GM18502 (cell line): Measurements from ENCODE around the gene RAET1G.
"Not testable (repeated sequence)": the region's sequence is repeated elsewhere in the genome, so short reads cannot be mapped to it uniquely, and the experiment has no call there.

Experiments
- ATAC-seq: cut with Tn5 transposase; IDR thresholded peaks from one replicate; pipeline ENCODE4 v1.9.1; 2021; ENCODE audit warnings: mild to moderate bottlenecking; ENCODE audit not compliant: unreplicated experiment, poor library complexity

The RAET1G gene

DNA sequence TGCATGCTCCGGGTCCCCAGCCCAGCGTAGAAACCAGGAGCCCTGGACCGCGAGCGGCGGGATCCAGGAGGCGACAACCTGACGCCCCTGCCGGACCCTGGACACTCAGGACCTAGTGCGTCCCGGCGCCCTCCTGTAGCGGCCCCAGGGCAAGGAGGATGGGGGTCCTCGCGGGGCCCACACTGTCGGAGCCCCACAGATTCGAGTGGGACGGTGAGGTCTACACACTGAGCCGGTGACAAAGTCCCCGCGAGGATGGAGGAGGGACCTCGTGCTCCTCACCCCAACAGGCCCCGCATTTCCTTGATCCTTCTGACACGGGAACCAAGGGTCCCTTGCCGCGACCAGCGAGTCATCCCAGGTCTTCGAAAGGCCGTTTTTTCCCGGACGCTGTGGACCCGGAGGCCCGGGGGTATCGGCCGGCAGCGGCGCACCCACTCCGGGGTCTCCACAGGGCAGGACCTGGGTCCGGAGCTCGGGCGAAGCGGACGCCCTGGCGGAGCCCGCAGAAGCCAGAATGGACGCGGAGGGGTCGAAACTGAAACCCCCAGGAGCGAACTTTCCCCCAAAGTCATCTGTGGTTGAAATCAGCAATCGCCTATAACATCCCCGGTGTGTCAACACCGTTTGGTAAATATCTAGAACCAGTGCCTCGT lies 31.5 kb upstream of the RAET1G start:
- ATAC-seq, result not testable (repeated sequence)

DNA sequence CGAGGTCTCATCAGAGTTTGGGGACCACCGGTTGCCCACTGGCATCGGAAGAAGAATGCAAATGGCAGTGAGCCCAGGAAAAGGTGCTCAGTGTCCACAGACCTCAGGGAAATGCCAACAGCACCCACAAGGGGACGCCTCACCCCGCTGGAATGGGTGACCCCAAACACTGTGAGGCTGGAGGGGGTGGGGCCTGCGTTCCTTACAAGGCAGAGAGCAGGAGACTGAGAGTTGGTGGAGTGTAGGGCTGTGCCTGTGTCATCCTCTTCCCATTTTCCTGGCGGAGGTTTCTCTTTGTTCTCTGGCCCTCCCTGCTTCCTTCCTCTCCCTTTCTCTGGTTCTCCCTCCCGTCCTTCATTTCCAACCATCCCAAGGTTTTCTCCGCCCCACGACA lies 31.0 kb upstream of the RAET1G start:
- ATAC-seq, result not testable (repeated sequence)

DNA sequence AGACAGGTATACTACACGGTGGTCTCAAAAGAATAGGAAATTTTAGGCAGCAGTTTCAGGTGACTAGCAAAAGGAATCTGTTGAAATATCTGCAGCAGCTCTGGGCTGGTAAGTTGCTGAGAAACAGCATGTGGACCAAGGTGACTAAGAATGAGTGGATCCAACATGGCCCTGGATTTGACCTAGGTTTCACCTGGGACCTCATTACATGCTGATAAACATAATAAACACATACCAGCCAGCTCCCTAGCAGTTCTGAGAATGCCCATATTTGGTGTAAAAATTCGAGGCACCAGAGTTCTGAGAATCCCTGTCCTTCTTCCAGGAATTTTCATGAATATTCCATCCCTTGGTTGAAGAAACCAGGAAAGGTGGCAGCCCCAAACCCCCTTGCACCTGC lies 30.5 kb upstream of the RAET1G start:
- ATAC-seq, result not testable (repeated sequence)

DNA sequence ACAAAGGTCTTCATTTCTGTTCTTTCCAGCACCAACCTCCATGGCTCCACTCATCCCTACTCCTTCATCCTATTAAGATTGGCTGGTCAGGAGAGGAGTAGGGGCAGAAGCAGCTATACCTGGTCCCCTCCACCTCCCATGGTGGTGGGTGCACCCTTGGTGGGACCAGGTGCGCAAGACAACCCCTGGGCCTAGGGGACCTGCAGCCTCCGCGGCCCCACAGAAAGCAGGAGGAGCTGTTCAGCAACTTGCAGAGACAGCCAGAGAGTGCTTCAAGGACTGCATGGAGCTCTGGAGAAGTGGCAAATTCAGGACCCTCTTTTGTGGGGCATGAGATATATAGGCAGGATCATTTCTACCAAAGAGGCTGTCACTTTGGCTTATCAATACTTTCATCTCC lies 28.7 kb upstream of the RAET1G start:
- no peak for ATAC-seq

DNA sequence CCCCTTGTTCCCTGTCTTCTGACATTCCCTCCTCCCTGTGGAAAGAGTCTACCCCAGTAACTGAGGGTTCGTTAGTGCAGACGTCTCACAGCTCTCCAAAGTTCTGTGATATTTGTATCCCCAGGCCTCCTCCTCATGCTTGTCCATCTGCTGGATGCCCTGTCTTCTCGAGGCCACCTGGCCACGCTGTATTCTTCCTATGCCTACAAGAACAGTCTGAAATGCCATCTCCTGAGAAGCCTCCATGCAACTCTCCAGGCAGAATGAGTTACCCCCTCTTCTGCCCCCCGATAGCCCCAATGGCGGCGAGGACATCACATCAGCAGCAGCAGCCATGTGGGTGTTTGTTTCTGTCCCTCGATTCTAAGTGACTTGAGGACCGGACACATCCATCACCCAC lies 28.2 kb upstream of the RAET1G start:
- no peak for ATAC-seq

DNA sequence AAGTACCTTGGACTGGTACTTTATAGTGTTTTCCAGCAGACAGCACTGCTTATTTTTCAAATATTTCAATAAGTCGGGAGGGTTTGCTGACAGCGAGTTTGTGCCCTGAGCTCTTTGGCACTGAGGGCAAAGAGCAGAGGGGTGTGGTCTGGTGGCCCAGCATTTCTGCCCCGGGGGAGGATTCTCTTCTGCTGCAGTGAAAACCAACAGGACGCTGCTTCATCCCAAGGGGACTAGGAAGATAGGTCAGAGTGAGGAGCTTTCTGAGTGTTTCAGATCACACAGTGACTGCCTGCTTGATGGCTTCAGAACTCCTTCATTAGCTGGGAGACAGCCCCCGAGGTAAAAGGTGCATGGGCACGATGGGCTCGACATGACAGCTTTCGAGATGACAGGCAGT lies 27.5 kb upstream of the RAET1G start:
- no peak for ATAC-seq

DNA sequence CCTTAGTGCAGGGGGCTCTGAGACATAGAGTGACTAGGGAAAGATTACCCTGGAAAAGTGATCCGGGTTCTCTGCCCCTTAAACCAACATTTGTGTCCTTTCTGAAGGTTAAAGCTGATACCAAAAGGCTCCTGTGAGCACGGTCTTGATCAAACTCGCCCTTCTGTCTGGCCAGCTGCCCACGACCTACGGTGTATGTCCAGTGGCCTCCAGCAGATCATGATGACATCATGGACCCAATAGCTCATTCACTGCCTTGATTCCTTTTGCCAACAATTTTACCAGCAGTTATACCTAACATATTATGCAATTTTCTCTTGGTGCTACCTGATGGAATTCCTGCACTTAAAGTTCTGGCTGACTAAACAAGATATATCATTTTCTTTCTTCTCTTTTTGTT lies 25.7 kb upstream of the RAET1G start:
- no peak for ATAC-seq

DNA sequence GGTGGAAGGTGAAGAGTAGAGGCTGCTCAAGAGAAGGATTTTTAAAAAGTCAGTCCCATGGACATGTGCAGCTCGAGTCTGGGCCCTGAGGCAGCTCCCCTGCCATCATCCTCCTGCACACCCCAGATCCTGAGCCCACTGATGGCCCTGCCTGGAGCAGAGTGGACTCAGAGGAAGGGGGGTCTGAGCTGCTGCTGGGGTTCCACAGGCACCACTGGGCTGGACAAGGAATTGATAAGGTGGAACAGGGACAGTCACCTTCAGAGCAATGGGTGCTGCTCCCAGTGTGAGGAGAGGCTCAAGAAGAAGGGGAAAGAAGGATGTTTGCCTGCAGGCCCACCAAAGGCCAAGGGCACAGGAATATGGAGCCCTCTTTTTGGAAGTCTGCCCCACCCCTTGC lies 25.1 kb upstream of the RAET1G start:
- no peak for ATAC-seq

DNA sequence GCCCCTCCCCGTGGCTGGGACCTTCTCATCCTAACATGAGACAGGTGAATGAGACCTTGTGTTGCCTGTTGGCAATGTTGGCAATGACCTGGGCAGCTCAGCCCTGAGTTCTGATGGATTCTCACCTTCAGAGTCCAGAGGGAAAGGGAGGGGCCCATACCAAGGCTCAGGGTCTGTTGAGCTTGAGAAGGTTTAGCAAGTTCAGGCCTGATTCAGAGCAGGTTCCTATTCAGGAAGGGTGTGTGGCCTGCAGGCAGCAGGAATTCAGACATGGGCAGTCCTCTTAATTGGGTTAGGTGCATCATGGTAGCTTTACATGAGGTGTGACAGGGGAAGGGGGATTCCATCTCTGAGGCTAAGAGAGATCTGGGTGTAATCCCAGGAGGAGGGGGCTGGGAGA lies 24.6 kb upstream of the RAET1G start:
- not testable (repeated sequence) for ATAC-seq

DNA sequence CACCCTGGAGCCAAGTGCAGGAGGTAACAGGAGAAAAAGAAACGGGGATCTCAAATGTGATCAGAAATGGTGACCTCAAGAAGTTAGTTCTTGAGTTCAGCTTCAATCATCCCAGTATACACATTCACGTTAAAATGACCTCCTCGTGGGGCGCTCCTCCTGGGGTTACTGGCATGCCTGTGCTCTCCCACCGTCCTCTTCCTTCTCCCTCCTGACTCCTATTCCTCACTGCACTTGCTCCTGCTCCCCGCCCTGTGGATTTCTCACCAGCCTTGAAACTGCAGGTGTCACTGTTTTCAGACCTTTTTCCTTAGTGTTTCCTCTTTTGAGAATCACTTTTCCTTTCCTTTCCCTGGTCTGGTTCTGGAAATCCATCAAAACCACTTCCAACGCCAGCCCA lies 23.7 kb upstream of the RAET1G start:
- not testable (repeated sequence) for ATAC-seq

DNA sequence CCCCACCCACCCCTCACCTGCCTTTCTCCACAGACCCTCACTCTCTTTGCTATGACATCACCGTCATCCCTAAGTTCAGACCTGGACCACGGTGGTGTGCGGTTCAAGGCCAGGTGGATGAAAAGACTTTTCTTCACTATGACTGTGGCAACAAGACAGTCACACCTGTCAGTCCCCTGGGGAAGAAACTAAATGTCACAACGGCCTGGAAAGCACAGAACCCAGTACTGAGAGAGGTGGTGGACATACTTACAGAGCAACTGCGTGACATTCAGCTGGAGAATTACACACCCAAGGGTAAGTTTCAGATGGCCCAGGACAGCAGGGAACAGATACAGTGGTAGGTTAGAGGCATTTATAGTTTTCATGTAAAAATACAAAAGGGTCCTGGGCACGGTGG lies 22.4 kb upstream of the RAET1G start:
- ATAC-seq, result not testable (repeated sequence)

DNA sequence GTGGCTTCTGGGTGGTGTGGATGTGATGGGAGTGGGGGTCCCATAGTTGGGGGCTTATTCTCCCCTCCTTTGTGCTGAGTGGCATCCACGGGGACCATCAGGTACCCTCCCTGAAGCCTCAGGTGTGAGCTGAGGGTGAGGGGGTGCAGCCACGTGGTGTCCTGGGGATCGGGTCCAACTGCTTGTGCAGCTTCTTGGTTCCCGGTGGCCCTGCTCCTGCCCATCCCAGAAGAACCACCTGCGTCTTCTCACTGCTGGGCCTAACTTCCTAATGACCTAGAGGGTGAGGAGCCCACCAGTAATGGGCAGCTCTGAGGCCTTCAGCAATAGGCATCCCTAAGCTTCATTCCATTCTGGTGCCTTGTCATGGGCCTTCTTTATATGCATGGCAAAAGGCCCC lies 20.4 kb upstream of the RAET1G start:
- ATAC-seq, result not testable (repeated sequence)

DNA sequence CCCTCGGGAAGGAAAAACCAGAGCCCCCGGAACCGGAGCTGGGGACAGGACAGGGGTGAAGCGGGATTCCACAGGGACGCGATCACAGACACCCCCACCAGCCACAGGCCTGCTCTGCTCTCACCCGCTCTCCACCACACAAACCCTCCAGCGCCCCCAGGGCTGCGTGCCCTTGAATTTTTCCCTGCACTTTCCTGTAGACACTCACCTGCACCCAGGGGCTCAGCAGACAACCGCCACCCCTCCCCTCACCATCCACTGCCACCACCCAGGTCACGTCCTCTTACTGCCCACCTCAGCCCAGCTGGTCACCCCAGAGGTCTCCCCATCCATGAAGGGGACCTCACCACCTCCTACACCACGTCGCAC lies 19.5 kb upstream of the RAET1G start:
- ATAC-seq, result no peak

DNA sequence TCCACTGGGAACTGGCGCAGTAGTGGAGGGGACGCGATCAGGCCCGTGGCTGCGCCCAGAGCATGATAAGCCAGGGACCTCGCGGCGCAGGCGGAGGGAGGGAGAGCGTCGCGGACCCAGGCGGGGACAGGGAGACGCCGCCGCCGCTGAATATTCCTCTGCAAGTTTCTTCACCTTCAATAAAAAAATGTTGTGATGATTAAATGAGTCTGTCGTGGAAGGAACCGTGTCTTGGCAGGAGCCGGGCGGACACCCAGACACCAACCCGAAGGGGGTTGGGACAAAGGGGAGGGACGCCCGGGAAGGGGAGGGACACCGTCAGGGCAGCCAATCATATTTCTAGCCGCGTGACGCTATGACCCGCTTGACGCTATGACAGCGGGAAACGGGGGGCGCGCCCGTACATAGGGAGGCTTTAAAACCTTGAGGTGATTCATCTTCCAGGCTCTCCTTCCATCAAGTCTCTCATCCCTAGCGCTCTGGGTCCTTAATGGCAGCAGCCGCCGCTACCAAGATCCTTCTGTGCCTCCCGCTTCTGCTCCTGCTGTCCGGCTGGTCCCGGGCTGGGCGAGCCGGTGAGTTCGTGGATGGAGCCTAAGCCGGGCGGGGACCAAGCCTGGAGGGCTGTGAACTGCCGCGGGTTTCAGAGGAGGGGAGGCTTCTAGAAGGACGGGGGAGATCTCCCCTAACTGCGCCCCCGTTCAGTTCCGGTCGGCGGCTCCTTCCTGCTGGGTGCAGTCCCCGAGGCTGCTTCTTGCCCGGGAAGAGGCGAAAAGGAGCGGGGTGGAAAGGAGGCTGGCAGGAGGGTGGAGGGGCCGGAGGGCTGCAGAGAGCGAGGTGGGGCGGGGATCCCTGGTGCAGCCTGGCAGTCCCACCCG lies 18.9 kb upstream of the RAET1G start, which contains the start of gene ULBP2:
Gene ULBP2, plus strand, starts transcription at position 432 of the 878 bp plus-strand sequence. Its CDS starts 59 bp downstream, at position 491.
- ATAC-seq, result peak; percentile 47

DNA sequence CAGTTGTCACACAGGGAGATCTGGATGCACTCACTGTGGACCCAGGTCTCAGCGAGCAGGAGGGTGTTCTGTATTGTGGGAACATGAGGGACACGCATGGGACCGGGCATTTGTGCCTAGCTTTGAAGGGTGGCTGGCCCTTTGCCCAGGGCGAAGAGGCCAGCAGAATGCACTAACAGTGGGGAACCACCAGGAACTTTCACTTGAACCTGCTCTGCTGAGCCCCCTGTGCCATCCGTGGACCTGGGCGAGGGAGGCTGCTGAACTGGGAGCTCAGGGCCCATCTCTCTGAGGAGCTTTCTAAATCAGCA lies 17.7 kb upstream of the RAET1G start:
- ATAC-seq, result no peak

DNA sequence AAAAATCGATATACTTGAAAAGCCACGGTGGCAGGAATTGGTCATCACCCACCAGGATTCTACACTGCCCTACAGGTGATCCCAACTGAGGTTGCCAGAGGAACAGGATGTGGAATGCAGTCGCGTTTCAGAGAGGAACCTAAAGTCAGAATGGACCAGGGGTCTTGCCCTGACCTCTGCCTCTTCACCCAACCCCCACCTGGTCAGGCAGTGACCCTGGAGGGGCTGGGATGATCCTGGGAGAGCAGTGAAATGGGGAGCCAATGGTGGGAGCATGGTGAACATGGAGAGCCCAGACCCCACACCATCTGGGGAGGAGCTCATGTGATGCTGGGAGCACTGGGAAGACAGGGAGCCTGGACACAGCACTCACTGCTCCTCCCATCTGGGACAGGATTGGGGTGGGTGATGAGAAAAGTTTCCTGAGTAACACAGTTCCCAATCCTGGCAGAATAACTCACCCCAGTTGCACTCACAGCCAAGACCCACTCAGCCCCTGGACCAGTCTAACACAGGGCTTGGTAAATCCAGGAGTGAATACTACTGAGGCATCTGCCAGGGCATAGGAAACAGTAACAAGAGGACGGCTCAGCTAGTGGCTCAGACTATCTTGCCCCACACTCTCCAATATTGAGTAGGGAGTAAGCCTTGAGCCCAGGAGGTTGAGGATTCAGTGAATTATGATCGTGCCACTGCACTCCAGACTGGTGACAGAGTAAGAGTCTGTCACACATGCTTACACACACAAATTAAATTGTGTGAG lies 17.2 kb upstream of the RAET1G start:
- no peak for ATAC-seq

DNA sequence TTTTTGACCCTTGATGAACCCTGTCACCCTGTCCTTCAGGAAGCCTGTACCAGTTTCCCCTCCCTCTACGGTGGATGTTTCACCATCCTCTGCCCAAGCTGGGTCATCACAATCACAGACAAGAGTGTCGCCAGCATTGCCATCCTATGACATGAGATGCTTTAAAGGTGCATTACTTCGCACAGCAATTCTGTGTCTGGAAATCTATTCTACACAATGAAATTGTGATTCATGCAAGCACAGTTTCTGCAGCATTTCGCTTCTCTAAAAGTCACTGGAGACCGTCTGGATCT lies 16.4 kb upstream of the RAET1G start:
- no peak for ATAC-seq

DNA sequence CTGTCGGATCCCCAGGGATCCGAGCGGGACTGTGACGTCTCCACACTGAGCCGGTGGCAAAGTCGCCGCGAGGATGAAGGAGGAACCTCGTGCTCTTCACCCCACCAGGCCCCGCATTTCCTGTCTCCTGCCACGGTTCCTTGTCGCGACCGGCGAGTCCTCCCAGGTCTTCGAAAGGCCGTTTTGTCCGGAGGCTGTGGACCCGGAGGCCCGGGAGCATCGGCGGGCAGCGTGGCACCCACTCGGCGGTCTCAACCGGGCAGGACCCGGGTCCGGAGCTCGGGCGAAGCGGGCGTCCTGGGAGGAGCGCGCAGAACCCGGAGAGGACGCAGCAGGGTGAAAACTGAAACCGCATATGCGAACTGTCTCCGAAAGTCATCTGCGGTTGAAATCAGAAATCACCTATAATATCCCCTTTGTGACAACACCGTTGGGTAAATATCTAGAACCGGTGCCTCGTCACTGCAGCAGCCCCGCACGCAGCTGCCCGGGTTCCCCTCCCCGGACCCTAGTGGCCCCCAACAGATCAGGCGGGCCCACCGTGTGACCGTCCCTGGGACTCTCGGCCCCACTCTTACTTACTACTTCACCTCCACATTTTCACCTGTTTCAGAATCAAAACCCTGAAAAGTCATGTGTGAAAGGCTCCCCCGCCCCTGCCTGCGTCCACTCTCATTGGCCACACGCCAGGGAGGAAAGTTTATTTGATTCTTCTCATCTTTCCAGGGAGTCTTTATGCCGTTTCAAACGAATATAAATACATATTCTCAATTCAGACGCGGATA lies 15.8 kb upstream of the RAET1G start:
- ATAC-seq, result peak; percentile 86

DNA sequence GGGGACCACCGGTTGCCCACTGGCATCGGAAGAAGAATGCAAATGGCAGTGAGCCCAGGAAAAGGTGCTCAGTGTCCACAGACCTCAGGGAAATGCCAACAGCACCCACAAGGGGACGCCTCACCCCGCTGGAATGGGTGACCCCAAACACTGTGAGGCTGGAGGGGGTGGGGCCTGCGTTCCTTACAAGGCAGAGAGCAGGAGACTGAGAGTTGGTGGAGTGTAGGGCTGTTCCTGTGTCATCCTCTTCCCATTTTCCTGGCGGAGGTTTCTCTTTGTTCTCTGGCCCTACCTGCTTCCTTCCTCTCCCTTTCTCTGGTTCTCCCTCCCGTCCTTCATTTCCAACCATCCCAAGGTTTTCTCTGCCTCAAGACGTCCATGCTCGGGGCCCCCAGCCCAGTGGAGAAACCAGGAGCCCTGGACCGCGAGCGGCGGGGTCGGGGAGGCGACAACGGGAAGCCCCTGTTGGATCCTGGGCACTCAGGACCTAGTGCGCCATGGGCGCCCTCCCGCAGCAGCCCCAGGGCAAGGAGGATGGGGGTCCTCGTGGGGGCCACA lies 15.2 kb upstream of the RAET1G start:
- ATAC-seq, result not testable (repeated sequence)

DNA sequence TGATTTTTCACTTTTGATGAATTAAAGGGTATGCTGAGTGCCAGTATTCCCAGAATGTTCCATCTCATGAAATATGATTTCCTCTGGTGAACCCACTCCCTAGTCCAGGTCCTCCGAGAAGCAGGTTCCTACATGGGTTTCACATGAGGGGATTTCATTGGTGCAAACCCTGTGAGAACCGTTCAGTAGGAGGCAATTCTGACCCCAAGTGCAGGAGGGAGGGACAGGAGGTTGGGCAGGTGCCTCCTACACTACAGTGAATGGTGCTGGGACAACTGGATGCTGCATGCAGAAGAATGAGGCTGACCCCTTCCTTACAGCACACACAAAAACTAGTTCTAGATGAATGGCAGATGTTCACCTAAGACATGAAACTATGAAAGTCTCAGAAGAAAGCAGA lies 13.8 kb upstream of the RAET1G start:
- ATAC-seq, result no peak
